ENCODE results near the gene DMKN. TPM values are rescaled to one million over a fixed set of nuclear protein-coding genes. Genes with fewer than 3 reads are reported as not detected.
A peak's percentile ranks its signal among the peaks of the same experiment; 100 is the strongest.
"Not testable (repeated sequence)": the region's sequence is repeated elsewhere in the genome, so short reads cannot be mapped to it uniquely, and the experiment has no call there.

DMKN gene
- total and polyA plus RNA-seq, 4 donors, result 1.4 to 9.4 (median 2.4) TPM

GRCh38 chr19:35466259-35466658, 47.2 kb downstream of the DMKN start:
- Histone ChIP-seq H3K36me3 (ENCODE audit: control insufficient read depth in 4 of 4, insufficient read depth in 3 of 4, low read depth in 1 of 4, low read length in 3 of 4) (no peaks in the 10 kb centered on the region), H3K4me1 (ENCODE audit: control insufficient read depth in 4 of 4, insufficient read depth in 4 of 4, low read length in 3 of 4) (peaks cover 0 to 9% (median 3%) of the 10 kb centered on the region in 4 donors), H3K9me3 (ENCODE audit: control insufficient read depth in 4 of 4, low read length in 3 of 4) (no peaks in the 10 kb centered on the region), H3K27ac (ENCODE audit: low read depth in 1 of 2, low read length in 2 of 2) (no peak overlapping the region), H3K9ac (ENCODE audit: low read depth in 1 of 2, low read length in 2 of 2) (no peak overlapping the region), H3K4me3 (ENCODE audit: low read depth in 1 of 3, low read length in 3 of 3) (no peak overlapping the region), H3K27me3 (ENCODE audit: control insufficient read depth in 4 of 4, insufficient read depth in 4 of 4, low read length in 3 of 4) (no peaks in the 10 kb centered on the region)
- 97% methylated on average over 1 of the region's 1 CpG for WGBS
- no peak for DNase-seq (ENCODE audit: low spot score)
- TF ChIP-seq HNF4A (conservative IDR thresholded peaks at IDR 0.05), result no peak
- no peak for TF ChIP-seq MAX (IDR thresholded peaks at IDR 0.05)
- no peak for TF ChIP-seq TAF1 (conservative IDR thresholded peaks at IDR 0.05)
- no peak for TF ChIP-seq FOXA1 (IDR thresholded peaks at IDR 0.05)
- TF ChIP-seq REST (IDR thresholded peaks at IDR 0.05), result no peak
- no peak for TF ChIP-seq SP1 (IDR thresholded peaks at IDR 0.05)
- TF ChIP-seq YY1 (IDR thresholded peaks at IDR 0.05), result no peak
- TF ChIP-seq FOXA2 (IDR thresholded peaks at IDR 0.05), result no peak
- TF ChIP-seq ATF3 (IDR thresholded peaks at IDR 0.05), result no peak
- no peak for TF ChIP-seq GABPA (IDR thresholded peaks at IDR 0.05 in 1 of 2, conservative IDR thresholded peaks at IDR 0.05 in 1 of 2)
- no peak for TF ChIP-seq HNF4G (IDR thresholded peaks at IDR 0.05)
- TF ChIP-seq JUND (IDR thresholded peaks at IDR 0.05), result no peak
- TF ChIP-seq RXRA (IDR thresholded peaks at IDR 0.05), result no peak
- TF ChIP-seq EGR1 (IDR thresholded peaks at IDR 0.05; ENCODE audit: low read depth in 2 of 2), result no peak

GRCh38 chr19:35462956-35463355, 50.5 kb downstream of the DMKN start:
- H3K36me3 ChIP-seq (ENCODE audit: control insufficient read depth in 4 of 4, insufficient read depth in 3 of 4, low read depth in 1 of 4, low read length in 3 of 4); H3K9me3 ChIP-seq (ENCODE audit: control insufficient read depth in 4 of 4, low read length in 3 of 4); H3K27me3 ChIP-seq (ENCODE audit: control insufficient read depth in 4 of 4, insufficient read depth in 4 of 4, low read length in 3 of 4); DNase-seq (ENCODE audit: low spot score); H3K4me3 ChIP-seq (ENCODE audit: low read depth in 1 of 3, low read length in 3 of 3); H3K9ac ChIP-seq (ENCODE audit: low read depth in 1 of 2, low read length in 2 of 2): not testable (repeated sequence)
- Histone ChIP-seq H3K27ac (ENCODE audit: low read depth in 1 of 2, low read length in 2 of 2) (peak overlapping the region in 1 of 2 donors; percentile 48), H3K4me1 (ENCODE audit: control insufficient read depth in 4 of 4, insufficient read depth in 4 of 4, low read length in 3 of 4) (peaks cover 10 to 36% (median 27%) of the 10 kb centered on the region in 4 donors)
- TF ChIP-seq NR2F2 (IDR thresholded peaks at IDR 0.05), result peak; percentile 3
- 77% methylated on average over 7 of the region's 7 CpGs for WGBS

- no peak overlapping the region for H3K4me3 ChIP-seq (ENCODE audit: low read depth in 1 of 3, low read length in 3 of 3)
- H3K4me1 ChIP-seq (ENCODE audit: control insufficient read depth in 4 of 4, insufficient read depth in 4 of 4, low read length in 3 of 4), result peaks cover 11 to 40% (median 30%) of the 10 kb centered on the region in 4 donors
- DNase-seq (ENCODE audit: low spot score), result no peak
These were observed 50.9 kb downstream of the DMKN start for GRCh38 chr19:35462476-35462953.

More at GRCh38 chr19:35462476-35462953, 50.9 kb downstream of the DMKN start:
- Histone ChIP-seq H3K36me3 (ENCODE audit: control insufficient read depth in 4 of 4, insufficient read depth in 3 of 4, low read depth in 1 of 4, low read length in 3 of 4) (no peaks in the 10 kb centered on the region), H3K27me3 (ENCODE audit: control insufficient read depth in 4 of 4, insufficient read depth in 4 of 4, low read length in 3 of 4) (no peaks in the 10 kb centered on the region), H3K9me3 (ENCODE audit: control insufficient read depth in 4 of 4, low read length in 3 of 4) (no peaks in the 10 kb centered on the region), H3K9ac (ENCODE audit: low read depth in 1 of 2, low read length in 2 of 2) (no peak overlapping the region), H3K27ac (ENCODE audit: low read depth in 1 of 2, low read length in 2 of 2) (peak overlapping the region; percentile 2 to 48)
- TF ChIP-seq REST (IDR thresholded peaks at IDR 0.05) (no peak), GABPA (IDR thresholded peaks at IDR 0.05 in 1 of 2, conservative IDR thresholded peaks at IDR 0.05 in 1 of 2) (no peak), NR2F2 (IDR thresholded peaks at IDR 0.05) (peak; percentile 11), FOXA2 (IDR thresholded peaks at IDR 0.05) (no peak), FOXA1 (IDR thresholded peaks at IDR 0.05) (no peak)
- 66% methylated on average over 6 of the region's 6 CpGs for WGBS
